ENCODE measurements around the gene ASAP2.

Gene ASAP2

GRCh38 chr2:9250091-9250490, 43.5 kb downstream of the ASAP2 start:
- no peak overlapping the region for H3K4me3 ChIP-seq (ENCODE audit: low read length)
- no peaks in the 10 kb centered on the region for H3K36me3 ChIP-seq (replicated peaks; ENCODE audit: insufficient read depth, low read length)
- no peaks in the 10 kb centered on the region for H3K79me2 ChIP-seq (ENCODE audit: low read length)
- no peaks in the 10 kb centered on the region for H3F3A ChIP-seq (ENCODE audit: insufficient read depth, low read length)
- no peaks in the 10 kb centered on the region for H3K4me1 ChIP-seq (ENCODE audit: low read length)
- no peak overlapping the region for H3K4me2 ChIP-seq (ENCODE audit: low read depth, low read length)
- no peaks in the 10 kb centered on the region for H4K20me1 ChIP-seq (ENCODE audit: insufficient read depth, low read length)
- TF ChIP-seq CTCF (IDR thresholded peaks at IDR 0.05; ENCODE audit: low read length) (no peak), EZH2phosphoT487 (IDR thresholded peaks at IDR 0.05; ENCODE audit: low read length) (no peak), EZH2 (optimal IDR thresholded peaks at IDR 0.05; ENCODE audit: low read depth, low read length) (no peak)
- no peaks in the 10 kb centered on the region for H3K9me3 ChIP-seq (replicated peaks; ENCODE audit: insufficient read depth, low read length)
- H3K9ac ChIP-seq (ENCODE audit: low read length), result no peak overlapping the region
- H3K9me2 ChIP-seq (replicated peaks; ENCODE audit: insufficient read depth, low read length), result no peaks in the 10 kb centered on the region
- H3K27ac ChIP-seq (ENCODE audit: low read length), result no peak overlapping the region
- H3K27me3 ChIP-seq (replicated peaks; ENCODE audit: insufficient read depth, low read length), result no peaks in the 10 kb centered on the region
- DNase-seq, result no peak
- H2AFZ ChIP-seq (ENCODE audit: low read length), result no peak overlapping the region

DNA sequence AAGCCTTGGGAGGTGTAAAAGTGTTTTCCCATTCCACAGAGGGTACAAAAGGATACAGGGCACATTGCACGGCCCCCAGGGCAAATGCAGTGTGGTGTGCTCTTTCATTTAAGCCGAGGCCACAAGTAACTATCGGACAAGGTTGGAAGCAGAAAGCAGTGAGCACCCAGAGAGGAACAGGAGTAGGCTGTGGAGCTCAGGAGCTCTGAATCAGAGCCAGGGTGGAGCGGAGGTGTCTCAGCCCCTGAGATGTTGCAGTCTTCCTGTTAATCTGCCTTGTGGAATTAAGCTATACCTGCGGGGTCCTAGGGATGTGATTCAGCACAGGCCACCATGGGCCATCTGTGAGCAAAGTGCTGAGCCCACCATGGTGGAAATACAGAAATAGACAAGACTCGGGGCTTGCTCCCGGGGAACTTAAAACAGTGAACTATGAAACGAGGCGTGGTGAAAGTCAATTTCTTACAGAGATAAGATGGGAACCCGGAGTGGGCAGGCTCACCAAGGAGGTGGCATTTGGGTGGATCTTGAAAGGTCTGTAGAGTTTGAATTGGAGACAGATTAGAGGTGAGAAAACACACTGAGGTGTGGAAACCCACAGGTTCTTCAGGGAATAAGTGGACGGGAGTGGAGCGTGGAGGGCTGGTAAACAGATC, 44.0 kb downstream of the ASAP2 start:
- H3F3A ChIP-seq (ENCODE audit: insufficient read depth, low read length), result no peaks in the 10 kb centered on the region
- H4K20me1 ChIP-seq (ENCODE audit: insufficient read depth, low read length), result no peaks in the 10 kb centered on the region
- no peaks in the 10 kb centered on the region for H3K4me1 ChIP-seq (ENCODE audit: low read length)
- no peaks in the 10 kb centered on the region for H3K9me2 ChIP-seq (replicated peaks; ENCODE audit: insufficient read depth, low read length)
- H3K79me2 ChIP-seq (ENCODE audit: low read length), result no peaks in the 10 kb centered on the region
- no peaks in the 10 kb centered on the region for H3K27me3 ChIP-seq (replicated peaks; ENCODE audit: insufficient read depth, low read length)
- no peak for DNase-seq
- H2AFZ ChIP-seq (ENCODE audit: low read length), result no peak overlapping the region
- TF ChIP-seq EZH2 (optimal IDR thresholded peaks at IDR 0.05; ENCODE audit: low read depth, low read length) (no peak), EZH2phosphoT487 (IDR thresholded peaks at IDR 0.05; ENCODE audit: low read length) (no peak), CTCF (IDR thresholded peaks at IDR 0.05; ENCODE audit: low read length) (no peak)
- no peak overlapping the region for H3K4me3 ChIP-seq (ENCODE audit: low read length)
- no peaks in the 10 kb centered on the region for H3K36me3 ChIP-seq (replicated peaks; ENCODE audit: insufficient read depth, low read length)
- no peak overlapping the region for H3K9ac ChIP-seq (ENCODE audit: low read length)
- H3K4me2 ChIP-seq (ENCODE audit: low read depth, low read length), result no peak overlapping the region
- no peak overlapping the region for H3K27ac ChIP-seq (ENCODE audit: low read length)
- no peaks in the 10 kb centered on the region for H3K9me3 ChIP-seq (replicated peaks; ENCODE audit: insufficient read depth, low read length)

GRCh38 chr2:9251154-9252001, 44.8 kb downstream of the ASAP2 start:
- no peaks in the 10 kb centered on the region for H4K20me1 ChIP-seq (ENCODE audit: insufficient read depth, low read length)
- H3K9me3 ChIP-seq (replicated peaks; ENCODE audit: insufficient read depth, low read length), result no peaks in the 10 kb centered on the region
- no peaks in the 10 kb centered on the region for H3F3A ChIP-seq (ENCODE audit: insufficient read depth, low read length)
- no peaks in the 10 kb centered on the region for H3K27me3 ChIP-seq (replicated peaks; ENCODE audit: insufficient read depth, low read length)
- no peaks in the 10 kb centered on the region for H3K79me2 ChIP-seq (ENCODE audit: low read length)
- H3K4me1 ChIP-seq (ENCODE audit: low read length), result no peaks in the 10 kb centered on the region
- H3K4me3 ChIP-seq (ENCODE audit: low read length), result no peak overlapping the region
- no peak for TF ChIP-seq EZH2phosphoT487 (IDR thresholded peaks at IDR 0.05; ENCODE audit: low read length)
- TF ChIP-seq EZH2 (optimal IDR thresholded peaks at IDR 0.05; ENCODE audit: low read depth, low read length), result no peak
- TF ChIP-seq CTCF (IDR thresholded peaks at IDR 0.05; ENCODE audit: low read length), result no peak
- no peak for DNase-seq
- H3K36me3 ChIP-seq (replicated peaks; ENCODE audit: insufficient read depth, low read length), result no peaks in the 10 kb centered on the region
- H3K9me2 ChIP-seq (replicated peaks; ENCODE audit: insufficient read depth, low read length), result no peaks in the 10 kb centered on the region
- no peak overlapping the region for H3K4me2 ChIP-seq (ENCODE audit: low read depth, low read length)
- no peak overlapping the region for H3K27ac ChIP-seq (ENCODE audit: low read length)
- no peak overlapping the region for H2AFZ ChIP-seq (ENCODE audit: low read length)
- H3K9ac ChIP-seq (ENCODE audit: low read length), result no peak overlapping the region
